Loucy (cell line): ENCODE measurements around the gene ACTR10.

Experiments used
- H2AFZ ChIP-seq: fragments of 200-600 bp; sonication (generic); 2 replicates; pipeline ENCODE4 v1.6.0; 2016; ENCODE audit warnings: antibody characterized with exemption, mild to moderate bottlenecking, low read length, moderate library complexity
- H3F3A ChIP-seq: fragments of 200-600 bp; 2 replicates; pipeline ENCODE4 v1.6.0; 2016; ENCODE audit warnings: antibody characterized with exemption, low read depth, mild to moderate bottlenecking
- H3K27me3 ChIP-seq: fragments of 200-600 bp; sonication (generic); 2 replicates; pipeline ENCODE4 v1.6.1; 2014; ENCODE audit warnings: low read length, mild to moderate bottlenecking; ENCODE audit not compliant: insufficient read depth, poor library complexity, severe bottlenecking
- H3K36me3 ChIP-seq: fragments of 200-600 bp; sonication (generic); 2 replicates; pipeline ENCODE4 v1.6.1; 2016; ENCODE audit warnings: low read length; ENCODE audit not compliant: insufficient read depth
- H3K4me1 ChIP-seq: fragments of 200-600 bp; sonication (generic); 2 replicates; pipeline ENCODE4 v1.5.1; 2014; ENCODE audit warnings: low read length, mild to moderate bottlenecking; ENCODE audit not compliant: insufficient read depth, poor library complexity, severe bottlenecking
- H3K4me2 ChIP-seq: fragments of 200-600 bp; sonication (generic); 2 replicates; pipeline ENCODE4 v1.6.0; 2014; ENCODE audit warnings: antibody characterized with exemption, low read length, low read depth, mild to moderate bottlenecking; ENCODE audit not compliant: poor library complexity, severe bottlenecking
- H3K4me3 ChIP-seq: fragments of 200-600 bp; sonication (generic); 2 replicates; pipeline ENCODE4 v1.5.1; 2014; ENCODE audit warnings: low read length, mild to moderate bottlenecking, mixed read lengths; ENCODE audit not compliant: poor library complexity, severe bottlenecking
- H3K79me2 ChIP-seq: fragments of 200-600 bp; sonication (generic); 2 replicates; pipeline ENCODE4 v1.6.1; 2014; ENCODE audit warnings: low read length; ENCODE audit not compliant: insufficient read depth
- H3K9ac ChIP-seq: fragments of 200-600 bp; sonication (generic); 2 replicates; pipeline ENCODE4 v1.6.0; 2014; ENCODE audit warnings: mild to moderate bottlenecking, low read depth, low read length, moderate library complexity; ENCODE audit not compliant: poor library complexity, severe bottlenecking
- H3K9me2 ChIP-seq: fragments of 200-600 bp; sonication (generic); replicated peaks from 2 replicates; pipeline ENCODE4 v1.6.1; 2016; ENCODE audit warnings: low read depth, low read length, mixed read lengths
- H3K9me3 ChIP-seq: fragments of 200-600 bp; sonication (generic); 2 replicates; pipeline ENCODE4 v1.6.1; 2014; ENCODE audit warnings: mild to moderate bottlenecking, antibody characterized with exemption, low read length, low read depth; ENCODE audit not compliant: insufficient read depth
- H4K20me1 ChIP-seq: fragments of 200-600 bp; sonication (generic); 2 replicates; pipeline ENCODE4 v1.6.0; 2014; ENCODE audit warnings: antibody characterized with exemption, low read length, mild to moderate bottlenecking; ENCODE audit not compliant: insufficient read depth, poor library complexity, severe bottlenecking
- EZH2phosphoT487 ChIP-seq: fragments of 200-600 bp; IDR thresholded peaks from 2 replicates; pipeline ENCODE4 v1.6.1; 2018; ENCODE audit warnings: antibody characterized with exemption, mild to moderate bottlenecking, moderate library complexity, borderline replicate concordance
- TF ChIP-seq, protein P1 (sequence below): fragments of 200-600 bp; sonication (generic); conservative IDR thresholded peaks from 2 replicates; pipeline ENCODE4 v1.5.1; 2014; ENCODE audit warnings: mild to moderate bottlenecking, antibody characterized with exemption, low read length

Gene ACTR10

DNA sequence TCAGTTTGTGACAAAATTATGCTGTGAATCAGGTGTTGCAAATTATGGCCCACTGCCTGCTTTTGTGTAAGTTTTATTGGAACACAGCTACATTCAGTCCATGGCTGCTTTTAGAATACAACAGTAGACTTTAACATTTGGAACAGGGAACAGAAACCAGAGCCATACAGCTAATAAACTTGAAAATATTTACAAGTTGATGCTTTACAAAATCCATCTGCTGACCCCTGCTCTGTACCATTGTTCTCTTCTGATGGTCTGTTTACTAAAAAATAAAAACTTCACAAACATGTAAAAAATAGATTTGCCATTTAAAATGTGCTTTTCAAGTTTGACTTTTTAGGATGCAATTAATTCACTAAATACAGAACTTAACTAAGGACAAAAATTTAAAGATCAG is 65.5 kb downstream of the ACTR10 start:
- H3F3A ChIP-seq, result no peaks in the 10 kb centered on the region; the same call in 1 of the 2 replicates

DNA sequence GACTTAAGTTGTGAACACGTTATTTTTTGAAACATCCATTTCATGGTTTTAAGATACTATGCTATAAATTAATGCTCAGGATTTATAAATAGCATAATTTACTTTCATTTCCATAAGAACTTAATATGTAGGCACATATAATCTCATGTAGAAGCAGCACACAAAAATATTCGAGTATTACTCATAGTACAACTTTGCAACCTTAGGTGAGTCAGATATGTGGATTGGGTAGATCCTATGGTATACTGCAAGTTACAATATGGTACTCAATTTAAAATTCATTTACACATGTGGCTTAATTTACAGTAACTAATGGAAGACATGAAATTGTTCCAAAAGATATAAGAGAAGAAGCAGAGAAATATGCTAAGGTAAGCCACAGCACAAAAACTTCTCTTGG is 70.7 kb downstream of the ACTR10 start:
- no peak for TF ChIP-seq EZH2phosphoT487
- TF ChIP-seq, protein P1, sequence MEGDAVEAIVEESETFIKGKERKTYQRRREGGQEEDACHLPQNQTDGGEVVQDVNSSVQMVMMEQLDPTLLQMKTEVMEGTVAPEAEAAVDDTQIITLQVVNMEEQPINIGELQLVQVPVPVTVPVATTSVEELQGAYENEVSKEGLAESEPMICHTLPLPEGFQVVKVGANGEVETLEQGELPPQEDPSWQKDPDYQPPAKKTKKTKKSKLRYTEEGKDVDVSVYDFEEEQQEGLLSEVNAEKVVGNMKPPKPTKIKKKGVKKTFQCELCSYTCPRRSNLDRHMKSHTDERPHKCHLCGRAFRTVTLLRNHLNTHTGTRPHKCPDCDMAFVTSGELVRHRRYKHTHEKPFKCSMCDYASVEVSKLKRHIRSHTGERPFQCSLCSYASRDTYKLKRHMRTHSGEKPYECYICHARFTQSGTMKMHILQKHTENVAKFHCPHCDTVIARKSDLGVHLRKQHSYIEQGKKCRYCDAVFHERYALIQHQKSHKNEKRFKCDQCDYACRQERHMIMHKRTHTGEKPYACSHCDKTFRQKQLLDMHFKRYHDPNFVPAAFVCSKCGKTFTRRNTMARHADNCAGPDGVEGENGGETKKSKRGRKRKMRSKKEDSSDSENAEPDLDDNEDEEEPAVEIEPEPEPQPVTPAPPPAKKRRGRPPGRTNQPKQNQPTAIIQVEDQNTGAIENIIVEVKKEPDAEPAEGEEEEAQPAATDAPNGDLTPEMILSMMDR, result no peak
- Histone ChIP-seq H3K36me3 (peaks cover 87% of the 10 kb centered on the region), H3K4me3 (no peak overlapping the region), H3K4me1 (peaks cover 18% of the 10 kb centered on the region), H3K9me2 (no peaks in the 10 kb centered on the region), H3K4me2 (no peak overlapping the region), H3F3A (peaks cover 14% of the 10 kb centered on the region), H3K9ac (no peak overlapping the region), H4K20me1 (peaks cover 72% of the 10 kb centered on the region), H3K9me3 (no peaks in the 10 kb centered on the region), H2AFZ (no peak overlapping the region), H3K79me2 (peaks cover 56% of the 10 kb centered on the region), H3K27me3 (no peaks in the 10 kb centered on the region)

More for the DNA sequence above, 65.5 kb downstream of the ACTR10 start:
- Histone ChIP-seq H3K4me1 (no peaks in the 10 kb centered on the region), H2AFZ (no peak overlapping the region), H3K4me3 (no peak overlapping the region), H3K36me3 (peaks cover 99% of the 10 kb centered on the region), H3K27me3 (no peaks in the 10 kb centered on the region), H3K4me2 (no peak overlapping the region), H4K20me1 (peaks cover 44% of the 10 kb centered on the region), H3K9me3 (no peaks in the 10 kb centered on the region), H3K9me2 (no peaks in the 10 kb centered on the region), H3K79me2 (peaks cover 24% of the 10 kb centered on the region; the same call in 1 of the 2 replicates), H3K9ac (no peak overlapping the region)
- TF ChIP-seq, protein P1, result no peak
- no peak for TF ChIP-seq EZH2phosphoT487

DNA sequence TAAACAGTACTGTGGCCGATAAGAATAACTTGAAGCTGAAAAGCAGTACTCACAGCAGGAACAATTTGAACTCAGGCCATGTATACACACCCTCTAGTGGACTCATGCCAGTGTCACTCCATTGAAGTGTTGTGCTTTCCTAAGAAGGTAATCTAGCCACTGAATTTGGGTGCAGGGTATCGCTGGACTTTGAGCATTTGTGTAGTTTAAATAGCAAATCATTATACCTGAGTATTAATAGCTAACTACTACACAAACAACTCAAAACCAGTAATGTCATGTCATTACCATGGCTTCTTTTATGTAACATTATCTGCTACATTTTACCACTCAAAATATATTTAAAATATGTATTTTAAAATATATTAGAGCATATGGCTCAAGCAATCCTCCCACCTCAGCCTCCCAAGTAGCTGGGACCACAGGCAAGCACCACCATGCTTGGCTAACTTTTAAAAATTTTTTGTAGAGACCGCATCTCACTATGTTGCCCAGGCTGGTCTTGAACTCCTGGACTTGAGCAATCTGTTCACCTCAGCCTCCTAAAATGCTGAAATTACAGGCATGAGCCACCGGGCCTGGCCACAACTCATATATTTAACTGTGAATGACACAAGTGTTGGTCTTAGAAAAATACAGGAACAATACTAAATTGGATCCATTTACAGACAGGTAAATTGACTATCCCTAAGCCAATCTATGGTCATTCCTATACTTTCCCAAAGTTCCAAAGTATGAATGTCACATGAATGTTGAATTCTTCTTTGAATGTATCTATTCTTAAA is 72.8 kb downstream of the ACTR10 start:
- H3K27me3 ChIP-seq, result no peaks in the 10 kb centered on the region
- H3K9me3 ChIP-seq, result no peaks in the 10 kb centered on the region
- no peak overlapping the region for H3K4me2 ChIP-seq
- H3K9me2 ChIP-seq, result no peaks in the 10 kb centered on the region
- TF ChIP-seq EZH2phosphoT487, result no peak
- TF ChIP-seq, protein P1, result peak; percentile 31; the same call in 1 of the 2 replicates
- no peak overlapping the region for H2AFZ ChIP-seq
- H3K36me3 ChIP-seq, result peaks cover 68% of the 10 kb centered on the region
- peaks cover 30% of the 10 kb centered on the region for H3K4me1 ChIP-seq
- no peak overlapping the region for H3K9ac ChIP-seq
- peaks cover 18% of the 10 kb centered on the region for H3F3A ChIP-seq
- no peak overlapping the region for H3K4me3 ChIP-seq
- H4K20me1 ChIP-seq, result peaks cover 78% of the 10 kb centered on the region
- H3K79me2 ChIP-seq, result peaks cover 70% of the 10 kb centered on the region
